K562 (cell line): Measurements from ENCODE around the gene PAFAH2. TPM values are rescaled to one million over a fixed set of nuclear protein-coding genes. Genes with fewer than 3 reads are reported as not detected.

Source experiments
- ARNT ChIP-seq, 2 experiments: fragments of 450-650 bp; IDR thresholded peaks; 2 replicates each; pipeline ENCODE4 v1.6.1; 2016; ENCODE audit warnings: mild to moderate bottlenecking in 1 of 2
- CBX8 ChIP-seq: fragments of 200-600 bp; sonication (generic); IDR thresholded peaks from 2 replicates; pipeline ENCODE4 v1.6.1; 2012; ENCODE audit warnings: borderline replicate concordance, mixed run types, low read depth, mild to moderate bottlenecking, moderate library complexity, mixed read lengths, low read length, control low read depth, inconsistent platforms; ENCODE audit not compliant: poor library complexity, severe bottlenecking; ENCODE audit errors: extremely low read depth
- DPF2 ChIP-seq: fragments of 450-650 bp; IDR thresholded peaks from 2 replicates; pipeline ENCODE4 v1.6.1; 2016
- EGR1 ChIP-seq: fragments of 450-650 bp; conservative IDR thresholded peaks from 2 replicates; pipeline ENCODE4 v1.6.1; 2017; ENCODE audit warnings: mild to moderate bottlenecking
- ETV1 ChIP-seq: fragments of 450-650 bp; conservative IDR thresholded peaks from 2 replicates; pipeline ENCODE4 v1.6.1; 2016; ENCODE audit warnings: missing genetic modification characterization, control low read depth, low read depth, missing compliant biosample characterization
- FOXO4 ChIP-seq: fragments of 450-650 bp; formaldehyde crosslinking; IDR thresholded peaks from 2 replicates; pipeline ENCODE4 v1.4.0; 2020; ENCODE audit warnings: mild to moderate bottlenecking, moderate library complexity
- GABPA ChIP-seq: fragments of 200-800 bp; sonication (Bioruptor generic); conservative IDR thresholded peaks from 2 replicates; pipeline ENCODE4 v1.6.1; 2016; ENCODE audit warnings: low read depth, missing genetic modification characterization, missing compliant biosample characterization
- GATAD2A ChIP-seq: fragments of 450-650 bp; IDR thresholded peaks from 2 replicates; pipeline ENCODE4 v1.6.1; 2017
- HCFC1 ChIP-seq: IDR thresholded peaks from 2 replicates; pipeline ENCODE4 v1.6.1; 2012; ENCODE audit warnings: low read depth, low read length, improper control_type of control experiment
- HDAC2 ChIP-seq: fragments of 450-650 bp; IDR thresholded peaks from 2 replicates; pipeline ENCODE4 v1.6.1; 2016; ENCODE audit warnings: mild to moderate bottlenecking
- HDAC3 ChIP-seq: fragments of 450-650 bp; IDR thresholded peaks from 2 replicates; pipeline ENCODE4 v1.6.1; 2018; ENCODE audit warnings: borderline replicate concordance, mild to moderate bottlenecking, moderate library complexity; ENCODE audit not compliant: partially characterized antibody
- ID3 ChIP-seq, 2 experiments: fragments of 250-450 bp in 1 of 2; fragments of 450-650 bp in 1 of 2; sonication (Bioruptor Pico) in 1 of 2; IDR thresholded peaks; 2 replicates each; pipeline versions ENCODE4 v1.6.1 to v1.8.0; 2016 to 2021; ENCODE audit warnings: mild to moderate bottlenecking in 2 of 2, moderate library complexity in 2 of 2, missing compliant biosample characterization in 1 of 2, missing genetic modification characterization in 1 of 2
- IRF2 ChIP-seq: sonication (generic); formaldehyde crosslinking; IDR thresholded peaks from 2 replicates; pipeline ENCODE4 v1.8.1; 2022; ENCODE audit warnings: mild to moderate bottlenecking, missing genetic modification reagents
- KAT8 ChIP-seq: fragments of 450-650 bp; IDR thresholded peaks from 2 replicates; pipeline ENCODE4 v1.6.1; 2016; ENCODE audit warnings: low read depth, mild to moderate bottlenecking
- KDM1A ChIP-seq, 2 experiments: fragments of 450-650 bp; IDR thresholded peaks; 2 replicates each; pipeline ENCODE4 v1.6.1; 2016; ENCODE audit warnings: mild to moderate bottlenecking in 2 of 2
- KDM2B ChIP-seq: fragments of 250-450 bp; sonication (Bioruptor Pico); IDR thresholded peaks from 2 replicates; pipeline ENCODE4 v1.8.0; 2021; ENCODE audit warnings: mild to moderate bottlenecking, moderate library complexity
- L3MBTL2 ChIP-seq: fragments of 450-650 bp; IDR thresholded peaks from 2 replicates; pipeline ENCODE4 v1.6.1; 2016; ENCODE audit warnings: mild to moderate bottlenecking, moderate library complexity
- NBN ChIP-seq: fragments of 450-650 bp; IDR thresholded peaks from 2 replicates; pipeline ENCODE4 v1.6.1; 2016; ENCODE audit warnings: low read depth, mild to moderate bottlenecking
- NR1H2 ChIP-seq: sonication (generic); formaldehyde crosslinking; IDR thresholded peaks from 2 replicates; pipeline ENCODE4 v1.4.0; 2020; ENCODE audit warnings: mild to moderate bottlenecking, missing genetic modification reagents
- POLR2B ChIP-seq: fragments of 450-650 bp; IDR thresholded peaks from 2 replicates; pipeline ENCODE4 v1.6.1; 2018; ENCODE audit warnings: low read depth; ENCODE audit not compliant: partially characterized antibody
- POLR2G ChIP-seq: fragments of 200-400 bp; formaldehyde crosslinking; IDR thresholded peaks from 2 replicates; pipeline ENCODE4 v1.6.1; 2017; ENCODE audit warnings: low read depth, mild to moderate bottlenecking, antibody characterized with exemption, low read length, moderate library complexity
- RCOR1 ChIP-seq, 2 experiments: IDR thresholded peaks; 2 replicates each; pipeline ENCODE4 v1.6.1; 2012; ENCODE audit warnings: low read depth in 2 of 2, low read length in 2 of 2, borderline replicate concordance in 1 of 2, improper control_type of control experiment in 1 of 2
- SMAD2 ChIP-seq: fragments of 150-350 bp; IDR thresholded peaks from 2 replicates; pipeline ENCODE4 v1.6.1; 2014; ENCODE audit warnings: low read depth, mild to moderate bottlenecking, low read length
- SMAD3 ChIP-seq: fragments of 450-650 bp; formaldehyde crosslinking; conservative IDR thresholded peaks from 2 replicates; pipeline ENCODE4 v1.4.0; 2020; ENCODE audit warnings: mild to moderate bottlenecking
- SMARCE1 ChIP-seq: fragments of 450-650 bp; IDR thresholded peaks from 2 replicates; pipeline ENCODE4 v1.7.1; 2016; ENCODE audit warnings: mild to moderate bottlenecking
- SPI1 ChIP-seq: IDR thresholded peaks from 2 replicates; pipeline ENCODE4 v1.6.1; 2011; ENCODE audit warnings: low read depth, low read length, control low read depth, borderline replicate concordance
- ZBTB8A ChIP-seq: fragments of 450-650 bp; IDR thresholded peaks from 2 replicates; pipeline ENCODE4 v1.6.1; 2018; ENCODE audit warnings: mild to moderate bottlenecking, moderate library complexity; ENCODE audit not compliant: partially characterized antibody
- ZFPM2 ChIP-seq: fragments of 250-450 bp; sonication (Bioruptor Pico); IDR thresholded peaks from 2 replicates; pipeline ENCODE4 v1.5.1; 2022; ENCODE audit warnings: mild to moderate bottlenecking
- ZNF175 ChIP-seq: fragments of 200-800 bp; sonication (Bioruptor generic); IDR thresholded peaks from 2 replicates; pipeline ENCODE4 v1.6.1; 2016; ENCODE audit warnings: low read depth, mild to moderate bottlenecking, missing genetic modification characterization, missing compliant biosample characterization
- ZNF3 ChIP-seq: fragments of 250-450 bp; sonication (Bioruptor Pico); IDR thresholded peaks from 2 replicates; pipeline ENCODE4 v1.5.0; 2021; ENCODE audit warnings: mild to moderate bottlenecking, moderate library complexity
- ZSCAN32 ChIP-seq: fragments of 450-650 bp; formaldehyde crosslinking; IDR thresholded peaks from 2 replicates; pipeline ENCODE4 v1.4.0; 2020; ENCODE audit warnings: mild to moderate bottlenecking, moderate library complexity
- polyA plus RNA-seq, 8 experiments: library from polyadenylated mRNA; depleted of rRNA in 4 of 8; stranded (reverse) in 5 of 8; unstranded in 3 of 8; fragments of >200 nt; fragmentation: Nextera tagmentation in 2 of 8; fragmentation: Illumina TruSeq in 1 of 8; extraction: Ambion mirVana in 2 of 8; extraction: Trizol in 1 of 8; gene quantifications; 2 replicates each; pipeline versions ENCODE4 v1.2.1 to v1.2.3, GENCODE V29; 2011 to 2014; ENCODE audit warnings: inconsistent platforms in 1 of 8, missing spikeins in 1 of 8
- total RNA-seq, 7 experiments: library from RNA; depleted of rRNA in 6 of 7; stranded (reverse); fragments of >200 nt in 6 of 7; fragmentation: Illumina TruSeq in 2 of 7; extraction: Trizol in 2 of 7; gene quantifications; 2 replicates each; pipeline versions ENCODE4 v1.2.1 to v1.2.3, GENCODE V29; 2011 to 2021; ENCODE audit warnings: low replicate concordance in 1 of 7

PAFAH2 gene
- total and polyA plus RNA-seq, 9 of the 15 experiments (the other 6 are each of a cell fraction or from before 2014, with no cell fraction given) = 4.2 to 10.9 (median 6.8) TPM

- TF ChIP-seq RCOR1 (IDR thresholded peaks at IDR 0.05; ENCODE audit: borderline replicate concordance in 1 of 2, low read depth in 2 of 2, low read length in 2 of 2) = peak in 1 of 2 experiments; percentile 82; a peak in 1 of 4 replicates
- no peak for TF ChIP-seq ARNT (IDR thresholded peaks at IDR 0.05)
- TF ChIP-seq FOXO4 = no peak
- no peak for TF ChIP-seq ID3 (CRISPR knock-in tag; IDR thresholded peaks at IDR 0.05)
- no peak for TF ChIP-seq ID3 (tag; IDR thresholded peaks at IDR 0.05)
- TF ChIP-seq NBN = no peak
- no peak for TF ChIP-seq POLR2G
- TF ChIP-seq EGR1 = peak; percentile 58
- no peak for TF ChIP-seq SMAD3
- no peak for TF ChIP-seq NR1H2 (CRISPR knock-in tag)
- TF ChIP-seq GATAD2A = no peak
- TF ChIP-seq L3MBTL2 = peak; percentile 18; the same call in 1 of the 2 replicates
- TF ChIP-seq IRF2 (CRISPR knock-in tag) = no peak
- no peak for TF ChIP-seq KDM2B (CRISPR knock-in tag)
- TF ChIP-seq DPF2 = peak; percentile 68
- TF ChIP-seq KAT8 = no peak
- no peak for TF ChIP-seq ZNF3 (CRISPR knock-in tag)
- peak; percentile 64; the same call in 1 of the 2 replicates for TF ChIP-seq ETV1
- peak; percentile 67 for TF ChIP-seq GABPA (tag)
- no peak for TF ChIP-seq ZSCAN32
- no peak for TF ChIP-seq HCFC1
- 0 out of 2 replicates have a peak, but pooled peaks have one; percentile 18 for TF ChIP-seq SMARCE1
- no peak for TF ChIP-seq ZBTB8A
- peak; percentile 28 for TF ChIP-seq HDAC3
- TF ChIP-seq SPI1 = peak; percentile 40; the same call in 1 of the 2 replicates
- no peak for TF ChIP-seq CBX8
- 0 out of 2 replicates have a peak, but pooled peaks have one; percentile 52 for TF ChIP-seq ZNF175
- no peak for TF ChIP-seq SMAD2
- peak; percentile 55 to 57; a peak in 2 of 4 replicates for TF ChIP-seq KDM1A (IDR thresholded peaks at IDR 0.05)
- TF ChIP-seq ZFPM2 (CRISPR knock-in tag) = no peak
- 0 out of 2 replicates have a peak, but pooled peaks have one; percentile 24 for TF ChIP-seq HDAC2
- TF ChIP-seq POLR2B = no peak
Observed at GRCh38 chr1:25917996-25918395, 79.9 kb downstream of the PAFAH2 start (continued).
